ENCODE data around the gene ZAR1.
"Not testable (repeated sequence)": the region's sequence is repeated elsewhere in the genome, so short reads cannot be mapped to it uniquely, and the experiment has no call there.

Gene ZAR1, protein sequence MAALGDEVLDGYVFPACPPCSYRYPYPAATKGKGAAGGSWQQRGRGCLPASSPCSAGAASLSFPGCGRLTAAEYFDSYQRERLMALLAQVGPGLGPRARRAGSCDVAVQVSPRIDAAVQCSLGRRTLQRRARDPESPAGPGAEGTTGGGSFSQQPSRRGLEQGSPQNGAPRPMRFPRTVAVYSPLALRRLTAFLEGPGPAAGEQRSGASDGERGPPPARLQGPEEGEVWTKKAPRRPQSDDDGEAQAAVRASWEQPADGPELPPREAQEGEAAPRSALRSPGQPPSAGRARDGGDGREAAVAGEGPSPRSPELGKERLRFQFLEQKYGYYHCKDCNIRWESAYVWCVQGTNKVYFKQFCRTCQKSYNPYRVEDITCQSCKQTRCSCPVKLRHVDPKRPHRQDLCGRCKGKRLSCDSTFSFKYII

DNA sequence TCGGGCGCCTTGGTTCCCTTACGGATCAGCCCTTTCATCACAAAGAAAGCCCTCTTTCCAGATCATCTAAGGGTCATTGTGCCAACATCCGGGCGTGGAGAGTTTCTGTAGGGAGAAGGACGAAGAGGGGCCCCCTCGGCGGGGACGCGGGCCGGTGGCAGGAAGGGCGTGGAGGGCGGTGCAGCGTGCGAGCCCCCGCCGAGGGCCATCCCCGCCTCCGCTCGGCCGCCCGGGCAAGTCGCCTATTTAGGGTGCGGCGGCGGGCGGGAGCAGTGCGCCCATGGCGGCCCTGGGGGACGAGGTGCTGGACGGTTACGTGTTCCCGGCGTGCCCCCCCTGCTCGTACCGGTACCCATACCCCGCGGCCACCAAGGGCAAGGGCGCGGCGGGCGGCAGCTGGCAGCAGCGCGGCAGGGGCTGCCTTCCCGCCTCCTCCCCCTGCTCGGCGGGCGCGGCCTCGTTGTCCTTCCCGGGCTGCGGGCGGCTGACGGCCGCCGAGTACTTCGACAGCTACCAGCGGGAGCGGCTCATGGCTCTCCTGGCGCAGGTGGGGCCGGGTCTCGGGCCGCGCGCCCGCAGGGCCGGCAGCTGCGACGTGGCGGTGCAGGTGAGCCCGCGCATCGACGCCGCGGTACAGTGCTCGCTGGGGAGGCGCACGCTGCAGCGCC is at the start of gene ZAR1:
Gene ZAR1 (plus strand): TSS at position 241 of the 668 bp plus-strand sequence. CDS start 40 bp downstream, at position 281.
- no peak for DNase-seq (ENCODE audit: low read depth in 3 of 3, low spot score in 1 of 3)

DNA sequence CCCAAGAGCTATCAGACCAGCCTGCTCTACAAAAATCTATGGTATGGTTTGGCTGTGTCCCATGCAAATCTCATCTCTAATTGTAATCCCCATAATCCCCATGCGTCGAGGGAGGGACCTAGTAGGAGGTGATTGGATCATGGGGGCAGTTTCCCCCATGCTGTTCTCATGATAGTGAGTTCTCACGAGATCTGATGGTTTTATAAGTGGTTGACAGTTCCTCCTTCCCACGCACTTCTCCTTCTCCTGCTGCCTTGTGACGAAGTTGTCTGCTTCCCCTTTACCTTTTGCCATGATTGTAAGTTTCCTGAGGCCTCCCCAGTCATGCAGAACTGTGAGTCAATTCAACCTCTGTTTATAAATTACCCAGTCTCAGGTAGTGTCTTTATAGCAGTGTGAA is 49.1 kb upstream of the ZAR1 start:
- not testable (repeated sequence) for DNase-seq (ENCODE audit: low read depth in 3 of 3, low spot score in 1 of 3)

DNA sequence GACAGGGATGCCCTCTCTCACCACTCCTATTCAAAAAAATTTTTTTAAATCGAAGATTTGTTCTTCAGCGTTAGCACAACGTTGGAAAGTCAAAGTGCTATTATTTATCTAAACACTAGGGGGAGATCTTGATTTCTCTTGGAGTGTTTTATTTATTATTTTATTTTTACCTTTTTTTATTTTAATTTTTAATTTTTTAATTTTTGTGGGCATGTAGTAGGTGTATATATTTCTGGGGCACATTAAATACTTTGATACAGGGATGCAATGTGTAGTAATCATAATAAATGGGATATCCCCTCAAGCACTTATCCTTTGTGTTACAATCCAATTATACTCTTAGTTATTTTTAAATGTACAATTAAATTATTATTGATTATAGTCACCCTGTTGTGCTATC is 44.3 kb upstream of the ZAR1 start:
- DNase-seq (ENCODE audit: low read depth in 3 of 3, low spot score in 1 of 3): no peak

DNA sequence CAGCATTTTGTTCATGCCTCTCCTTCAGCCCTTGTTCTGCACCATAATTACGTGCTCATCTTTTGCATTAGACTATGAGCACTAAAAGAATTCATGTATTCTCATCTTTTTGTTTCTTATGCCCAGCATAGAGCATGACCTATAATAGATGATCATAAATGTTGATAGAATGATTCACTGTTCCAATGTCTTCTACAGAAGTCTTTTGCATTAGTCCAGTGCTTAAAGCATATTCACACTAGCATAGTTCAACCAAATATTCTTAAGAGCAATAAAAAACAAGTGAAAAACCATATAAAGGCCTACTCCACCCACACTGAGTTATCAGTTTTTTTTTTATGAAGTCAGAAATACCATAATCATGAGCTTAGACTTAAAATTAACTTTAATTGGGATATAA is 43.4 kb upstream of the ZAR1 start:
- no peak for DNase-seq (ENCODE audit: low read depth in 3 of 3, low spot score in 1 of 3)

DNA sequence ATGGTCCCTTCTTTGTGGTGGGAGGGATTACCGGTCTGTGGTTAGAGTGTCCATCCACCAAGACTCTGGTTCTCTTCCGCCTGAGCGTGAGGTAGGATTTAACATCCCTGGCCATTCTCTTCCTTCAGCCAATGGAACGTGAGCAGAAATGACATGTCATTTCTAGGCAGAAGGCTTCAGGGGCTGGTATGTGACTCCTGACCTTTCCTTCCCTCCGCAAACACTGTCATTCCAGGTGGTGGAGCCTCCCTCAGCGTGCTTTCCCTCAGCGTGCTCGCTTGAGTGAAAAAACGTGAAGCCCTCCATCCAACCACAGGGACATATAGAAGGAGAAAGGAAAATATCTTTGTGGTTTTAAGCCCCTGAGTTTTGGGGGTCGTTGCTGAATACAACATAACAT is 40.9 kb upstream of the ZAR1 start:
- no peak for DNase-seq (ENCODE audit: low read depth in 3 of 3, low spot score in 1 of 3)

DNA sequence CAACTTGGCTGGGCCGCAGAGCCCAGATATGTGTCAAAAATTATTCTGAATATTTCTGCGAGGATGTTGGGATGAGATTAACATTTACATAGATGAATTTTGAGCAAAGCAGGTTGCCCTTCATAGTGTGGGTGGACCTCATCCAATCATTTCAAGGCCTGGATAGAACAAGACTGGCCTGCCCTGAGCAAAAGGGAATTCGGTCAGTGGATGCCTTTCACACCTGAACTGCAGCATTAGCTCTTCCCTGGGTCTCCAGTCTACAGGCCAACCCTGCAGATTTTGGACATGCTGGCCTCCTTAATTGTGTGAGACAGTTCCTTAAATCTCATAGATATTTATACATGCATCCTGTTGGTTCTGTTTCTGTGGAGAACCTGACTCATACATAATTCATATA is 39.3 kb upstream of the ZAR1 start:
- DNase-seq (ENCODE audit: low read depth in 3 of 3, low spot score in 1 of 3): no peak

DNA sequence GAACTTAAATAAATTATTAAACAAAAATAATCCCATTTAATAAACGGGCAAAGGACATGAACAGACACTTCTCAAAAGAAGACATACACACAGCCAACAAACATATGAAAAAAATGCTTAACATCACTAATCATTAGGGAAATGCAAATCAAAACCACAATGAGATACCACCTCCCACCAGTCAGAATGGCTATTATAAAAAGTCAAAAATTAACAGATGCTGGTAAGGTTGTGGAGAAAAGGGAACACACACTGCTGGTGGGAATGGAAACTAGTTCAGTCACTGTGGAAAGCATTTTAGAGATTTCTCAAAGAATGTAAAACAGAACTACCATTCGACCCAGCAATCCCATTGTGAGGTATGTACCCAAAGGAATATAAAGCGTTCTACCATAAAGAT is 38.4 kb upstream of the ZAR1 start:
- not testable (repeated sequence) for DNase-seq (ENCODE audit: low read depth in 3 of 3, low spot score in 1 of 3)

DNA sequence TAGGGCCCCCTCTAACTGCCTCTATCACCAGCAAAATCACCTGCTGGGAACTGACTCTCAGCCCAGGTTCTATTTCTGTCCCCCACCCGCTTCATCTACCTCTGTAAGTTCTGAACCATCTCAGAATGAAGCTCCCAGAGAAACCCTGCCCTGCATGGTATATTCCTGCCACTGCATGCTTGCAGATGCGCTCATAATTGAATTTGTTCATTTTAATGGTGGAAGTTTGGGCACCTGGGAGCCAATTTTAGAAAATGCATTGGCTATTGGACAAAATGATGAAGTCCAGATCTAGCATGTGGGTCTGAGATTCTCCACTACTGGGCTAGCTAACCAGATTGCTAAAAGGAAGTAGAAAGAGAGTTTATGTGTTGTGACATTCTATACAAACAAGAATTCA is 35.5 kb upstream of the ZAR1 start:
- DNase-seq (ENCODE audit: low read depth in 3 of 3, low spot score in 1 of 3): no peak

DNA sequence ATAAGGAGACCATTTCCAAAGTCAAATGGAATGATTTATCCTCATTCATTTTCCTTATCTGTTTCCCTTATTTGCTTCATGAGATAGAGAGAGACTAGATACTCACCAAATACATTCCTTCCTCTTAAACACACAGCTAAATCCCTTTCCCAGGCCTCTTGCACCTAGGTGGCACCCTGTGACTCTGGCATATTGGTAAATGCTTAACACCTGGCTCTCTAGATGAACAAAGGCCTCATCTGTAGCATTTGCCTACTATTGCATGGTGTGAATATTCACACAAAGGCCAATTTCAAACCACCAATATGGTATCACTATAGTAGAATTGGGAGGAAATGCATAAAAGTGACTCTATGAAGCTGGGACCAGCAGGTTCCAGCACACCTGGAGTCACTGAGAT is 29.1 kb upstream of the ZAR1 start:
- no peak for DNase-seq (ENCODE audit: low read depth in 3 of 3, low spot score in 1 of 3)

DNA sequence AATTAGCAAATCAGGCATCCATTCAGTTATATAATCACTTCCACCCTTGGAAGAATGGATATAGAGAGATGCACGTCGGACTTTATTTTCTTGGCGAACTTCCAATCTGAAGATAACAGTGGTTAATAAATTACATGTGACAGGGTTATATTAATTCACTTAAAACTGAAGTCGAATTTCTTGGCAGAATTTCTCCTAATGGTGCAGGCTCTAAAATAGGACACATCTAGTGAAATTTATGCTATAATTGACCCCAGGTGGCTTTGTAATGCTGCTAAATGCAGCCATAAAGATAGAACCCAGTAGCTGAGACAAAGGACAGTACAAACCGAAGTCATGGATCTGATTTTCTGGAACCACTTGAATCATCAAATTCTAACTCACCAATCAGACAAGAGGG is 27.7 kb upstream of the ZAR1 start:
- DNase-seq (ENCODE audit: low read depth in 3 of 3, low spot score in 1 of 3): no peak

DNA sequence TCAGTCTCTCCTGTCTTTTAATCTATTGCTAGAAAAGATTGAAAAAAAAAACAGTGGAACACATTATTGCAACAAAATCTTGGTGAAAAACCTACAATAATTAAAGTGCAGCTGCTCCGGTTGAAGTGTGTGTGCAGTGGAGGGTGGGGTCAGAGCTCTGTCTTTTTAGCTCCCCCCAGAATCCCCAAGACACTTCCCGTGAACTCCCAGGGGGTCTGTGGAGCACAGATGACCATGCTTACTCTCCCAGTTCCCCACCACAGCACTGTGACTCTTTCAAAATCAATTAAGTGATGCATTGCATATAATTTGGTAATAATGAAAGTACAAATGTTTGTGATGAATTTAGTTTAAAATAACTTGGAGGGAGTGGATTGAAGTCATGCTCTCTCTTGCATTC is 22.6 kb upstream of the ZAR1 start:
- no peak for DNase-seq (ENCODE audit: low read depth in 3 of 3, low spot score in 1 of 3)

DNA sequence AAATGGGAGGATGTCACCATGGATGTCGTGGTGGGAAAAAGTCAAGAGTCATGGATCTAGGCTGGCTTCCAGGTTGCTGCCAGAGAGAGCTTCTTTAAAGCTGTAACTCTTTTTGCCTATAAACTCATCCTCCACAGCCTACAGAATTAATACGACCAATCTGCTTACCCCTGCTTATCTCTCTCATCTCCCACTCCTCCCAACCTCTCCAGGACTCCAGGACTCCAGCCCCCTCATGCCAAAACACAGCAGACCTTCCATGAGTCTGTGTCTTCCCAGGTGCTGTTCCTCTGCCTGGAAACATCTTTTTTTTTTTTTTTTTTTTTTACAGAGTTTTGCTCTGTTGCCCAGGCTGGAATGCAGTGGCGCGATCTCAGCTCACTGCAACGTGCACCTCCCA is 22.2 kb upstream of the ZAR1 start:
- DNase-seq (ENCODE audit: low read depth in 3 of 3, low spot score in 1 of 3): no peak

DNA sequence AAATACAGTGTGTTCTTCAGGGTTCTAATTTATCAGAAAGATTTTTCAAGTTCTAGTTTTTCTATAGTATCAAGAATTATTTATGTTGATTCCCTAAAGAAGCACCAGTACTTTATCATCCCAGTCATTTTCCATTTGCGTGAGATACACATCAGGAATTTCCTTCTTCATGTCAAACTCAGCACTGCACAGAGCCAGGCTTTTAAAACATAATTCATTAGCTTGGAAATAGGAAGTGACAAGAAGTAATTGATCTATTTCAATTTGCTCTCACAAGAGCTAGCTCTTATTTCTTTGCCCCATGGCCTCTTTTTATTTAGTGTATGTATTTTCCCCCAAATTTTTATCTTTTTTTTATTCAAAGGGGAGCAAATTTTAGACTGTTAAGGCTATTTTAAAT is 19.9 kb upstream of the ZAR1 start:
- DNase-seq (ENCODE audit: low read depth in 3 of 3, low spot score in 1 of 3): no peak

DNA sequence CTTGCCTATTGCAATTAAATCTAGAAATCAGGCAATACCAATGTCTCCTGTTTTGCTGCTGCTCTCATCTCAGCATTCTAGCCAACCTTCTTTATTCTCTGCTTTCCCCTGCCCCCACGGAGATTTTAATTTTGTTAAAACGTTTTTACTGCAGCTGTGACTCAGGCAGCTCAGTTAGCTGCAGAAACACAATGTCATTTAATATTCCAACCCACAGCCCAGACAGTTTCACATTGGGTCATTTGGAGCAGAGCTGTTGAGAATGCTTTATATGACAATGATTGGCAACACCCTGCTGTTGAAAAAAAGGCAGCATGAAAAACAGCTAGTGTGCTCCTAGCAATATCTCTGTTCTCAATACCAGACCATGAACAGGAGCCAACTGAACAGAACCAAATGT is 19.5 kb upstream of the ZAR1 start:
- no peak for DNase-seq (ENCODE audit: low read depth in 3 of 3, low spot score in 1 of 3)

DNA sequence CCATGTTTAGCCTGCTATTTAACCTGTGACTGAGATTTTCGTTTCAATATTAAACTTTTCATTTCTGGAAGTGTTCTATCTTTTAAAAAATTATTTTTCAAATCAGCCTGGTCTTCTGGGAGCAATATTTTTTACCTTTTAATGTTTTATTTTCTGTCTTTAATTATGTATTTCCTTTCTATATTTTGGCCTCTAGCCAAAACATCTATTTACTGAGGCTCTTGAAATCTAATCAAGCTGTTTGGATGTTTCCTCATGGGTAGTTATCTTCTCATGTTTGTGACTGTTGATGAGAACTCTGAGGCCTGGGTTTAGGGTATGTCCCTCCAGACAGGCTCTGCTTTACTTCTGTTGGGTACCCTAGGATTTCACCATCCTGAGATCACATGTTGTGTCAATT is 17.3 kb upstream of the ZAR1 start:
- no peak for DNase-seq (ENCODE audit: low read depth in 3 of 3, low spot score in 1 of 3)

DNA sequence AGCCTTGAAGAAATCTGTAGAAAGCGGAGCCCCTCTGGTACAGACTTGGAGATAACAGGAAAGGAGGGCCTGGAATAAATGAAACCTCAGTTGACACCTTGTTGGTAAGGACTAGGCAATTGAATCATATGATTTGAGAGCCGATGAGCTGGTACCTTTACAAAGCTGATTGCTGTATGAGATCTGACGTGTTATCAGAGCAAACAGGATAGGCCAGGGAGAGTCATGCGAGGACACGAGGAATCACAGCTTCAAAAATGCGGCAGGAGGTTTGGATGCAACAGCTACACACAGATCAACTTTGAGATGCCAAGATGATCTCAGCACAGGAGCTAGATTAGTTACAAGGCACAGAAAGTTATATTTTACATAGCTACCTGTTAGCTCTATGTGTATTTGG is 14.3 kb upstream of the ZAR1 start:
- no peak for DNase-seq (ENCODE audit: low read depth in 3 of 3, low spot score in 1 of 3)

DNA sequence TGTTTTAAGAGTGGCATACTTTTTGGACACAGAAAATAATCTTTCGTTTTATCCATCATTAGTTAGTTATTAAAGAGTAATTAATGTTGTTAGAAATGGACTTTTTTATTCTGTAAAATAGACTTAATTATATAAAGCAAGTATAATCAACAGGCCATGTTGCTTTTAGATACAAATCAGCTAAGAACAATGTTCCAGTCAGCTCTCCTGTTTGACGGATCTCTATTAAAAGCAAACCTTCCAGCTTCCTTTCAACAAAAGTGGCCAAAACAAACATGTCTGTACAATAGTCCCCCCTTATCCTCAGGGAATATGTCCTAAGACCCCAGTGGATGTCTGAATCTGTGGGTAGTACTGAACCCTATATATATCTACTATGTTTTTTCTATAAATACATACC is 11.8 kb upstream of the ZAR1 start:
- no peak for DNase-seq (ENCODE audit: low read depth in 3 of 3, low spot score in 1 of 3)

DNA sequence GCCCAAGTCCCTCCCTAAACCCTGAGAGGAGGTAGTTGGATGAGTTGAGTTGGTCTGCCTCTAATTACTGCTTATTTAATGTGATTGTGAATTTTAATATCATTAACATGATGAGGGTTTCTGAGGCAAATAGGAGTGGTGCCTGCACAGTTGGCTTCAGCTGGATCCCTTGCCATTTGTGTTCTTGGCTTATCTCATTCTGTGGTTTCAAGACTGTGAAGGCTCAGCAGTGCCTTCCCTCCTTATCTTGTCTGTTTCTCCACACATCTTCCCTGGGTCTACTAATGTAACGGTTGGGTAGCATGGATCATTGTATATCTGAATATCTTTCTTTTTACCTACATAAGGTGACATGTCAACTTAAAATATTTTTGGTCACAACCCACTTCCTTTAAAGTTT is 8.5 kb upstream of the ZAR1 start:
- no peak for DNase-seq (ENCODE audit: low read depth in 3 of 3, low spot score in 1 of 3)

DNA sequence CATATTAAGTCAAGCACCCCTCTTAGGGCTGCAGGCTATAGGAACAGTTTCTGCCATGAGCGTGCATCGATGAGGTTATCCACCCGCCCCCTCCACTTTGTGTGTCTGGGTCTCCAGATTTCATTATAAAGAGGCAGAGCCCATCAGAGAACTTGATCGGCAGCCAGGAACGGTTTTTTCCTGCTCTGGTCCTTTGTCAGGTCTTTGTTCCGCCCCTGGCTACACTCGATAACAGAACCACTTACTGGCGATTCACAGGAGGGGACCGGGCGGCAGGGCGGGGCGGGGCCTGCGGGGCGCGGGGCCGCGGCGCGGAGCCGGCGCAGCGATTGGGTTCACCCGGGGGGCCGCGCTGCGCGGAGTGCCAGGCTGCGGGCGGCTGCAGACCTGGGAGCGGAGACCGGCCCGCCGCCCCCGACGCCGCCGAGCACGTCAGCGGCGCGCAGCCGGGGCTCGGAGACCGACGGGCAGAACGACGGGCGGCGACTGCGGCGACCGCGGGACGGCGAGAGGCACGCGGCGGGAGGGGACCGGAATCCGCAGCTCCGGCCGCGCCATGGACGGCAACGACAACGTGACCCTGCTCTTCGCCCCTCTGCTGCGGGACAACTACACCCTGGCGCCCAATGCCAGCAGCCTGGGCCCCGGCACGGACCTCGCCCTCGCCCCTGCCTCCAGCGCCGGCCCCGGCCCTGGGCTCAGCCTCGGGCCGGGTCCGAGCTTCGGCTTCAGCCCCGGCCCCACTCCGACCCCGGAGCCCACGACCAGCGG is 6.9 kb upstream of the ZAR1 start, which contains the start of gene SLC10A4:
Gene SLC10A4 (plus strand): TSS at position 338 of the 771 bp plus-strand sequence. CDS start 219 bp downstream, at position 557.
- no peak for DNase-seq (ENCODE audit: low read depth in 3 of 3, low spot score in 1 of 3)

DNA sequence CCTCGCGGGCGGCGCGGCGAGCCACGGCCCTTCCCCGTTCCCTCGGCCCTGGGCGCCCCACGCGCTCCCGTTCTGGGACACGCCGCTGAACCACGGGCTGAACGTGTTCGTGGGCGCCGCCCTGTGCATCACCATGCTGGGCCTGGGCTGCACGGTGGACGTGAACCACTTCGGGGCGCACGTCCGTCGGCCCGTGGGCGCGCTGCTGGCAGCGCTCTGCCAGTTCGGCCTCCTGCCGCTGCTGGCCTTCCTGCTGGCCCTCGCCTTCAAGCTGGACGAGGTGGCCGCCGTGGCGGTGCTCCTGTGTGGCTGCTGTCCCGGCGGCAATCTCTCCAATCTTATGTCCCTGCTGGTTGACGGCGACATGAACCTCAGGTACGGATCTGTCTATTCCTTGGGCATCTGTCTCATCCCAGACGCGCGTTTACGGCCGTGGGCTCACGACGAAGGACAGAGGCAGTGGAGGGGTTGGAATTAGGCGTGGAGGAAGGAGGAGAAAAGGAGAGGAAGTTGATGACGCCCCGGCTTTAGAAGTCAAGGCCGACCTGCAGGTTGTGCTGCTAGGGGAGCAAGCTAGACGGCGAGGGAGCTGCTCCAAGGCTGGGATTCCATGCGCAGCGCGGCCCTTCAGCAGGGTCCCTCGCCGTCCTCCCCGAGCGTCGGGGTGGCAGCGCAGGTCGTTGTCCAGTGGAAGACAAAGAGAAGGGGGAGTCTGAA is 6.1 kb upstream of the ZAR1 start:
- DNase-seq (ENCODE audit: low read depth in 3 of 3, low spot score in 1 of 3): no peak

DNA sequence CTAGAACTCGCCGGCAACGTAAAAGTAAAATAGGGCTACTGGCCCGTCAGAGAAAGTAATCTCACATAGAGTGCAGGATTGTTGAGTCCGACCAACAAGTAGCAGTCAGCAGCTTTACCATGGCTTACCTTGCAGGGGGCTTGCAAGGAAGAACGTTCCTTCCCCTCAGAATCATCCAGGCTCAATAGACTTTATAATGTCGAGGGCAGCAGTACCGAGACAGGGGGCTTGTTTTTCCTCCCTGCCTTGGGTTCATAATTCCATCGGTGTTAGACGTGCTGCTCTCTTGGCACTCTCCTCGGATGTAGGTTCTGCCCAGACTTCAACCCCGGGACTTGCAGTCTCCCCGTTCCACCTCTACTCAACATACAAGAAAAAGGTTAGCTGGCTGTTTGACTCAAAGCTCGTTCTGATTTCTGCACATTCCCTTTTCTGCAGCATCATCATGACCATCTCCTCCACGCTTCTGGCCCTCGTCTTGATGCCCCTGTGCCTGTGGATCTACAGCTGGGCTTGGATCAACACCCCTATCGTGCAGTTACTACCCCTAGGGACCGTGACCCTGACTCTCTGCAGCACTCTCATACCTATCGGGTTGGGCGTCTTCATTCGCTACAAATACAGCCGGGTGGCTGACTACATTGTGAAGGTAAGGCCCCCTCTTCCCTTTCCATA is 5.4 kb upstream of the ZAR1 start:
- no peak for DNase-seq (ENCODE audit: low read depth in 3 of 3, low spot score in 1 of 3)
